GM19025 (cell line): ENCODE measurements around the gene RBM28.
"Not testable (repeated sequence)": the region's sequence is repeated elsewhere in the genome, so short reads cannot be mapped to it uniquely, and the experiment has no call there.

Source experiments
- ATAC-seq: cut with Tn5 transposase; IDR thresholded peaks from one replicate; pipeline ENCODE4 v1.9.1; 2021; ENCODE audit warnings: mild to moderate bottlenecking, low read depth, moderate library complexity; ENCODE audit not compliant: unreplicated experiment

Gene RBM28

DNA sequence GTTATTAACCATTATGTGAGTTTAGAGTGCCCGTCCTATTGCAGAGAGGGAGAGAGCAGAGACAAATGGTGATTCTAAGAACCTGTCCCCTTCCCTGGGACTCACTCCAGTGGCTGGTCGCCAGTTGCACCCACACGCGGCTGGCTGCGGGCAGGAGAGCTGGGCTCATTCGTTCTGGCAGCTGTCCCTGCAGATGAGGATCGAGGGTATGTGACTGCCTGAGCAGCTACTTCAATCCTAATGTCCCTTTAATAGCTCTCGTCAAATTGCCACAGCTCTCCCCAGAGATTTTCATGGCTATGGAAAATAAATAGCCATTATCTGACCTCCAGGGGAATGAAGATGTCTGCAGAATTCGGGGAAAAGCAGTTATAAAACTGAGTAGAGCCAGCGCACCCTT, 41.6 kb downstream of the RBM28 start:
- ATAC-seq = no peak

DNA sequence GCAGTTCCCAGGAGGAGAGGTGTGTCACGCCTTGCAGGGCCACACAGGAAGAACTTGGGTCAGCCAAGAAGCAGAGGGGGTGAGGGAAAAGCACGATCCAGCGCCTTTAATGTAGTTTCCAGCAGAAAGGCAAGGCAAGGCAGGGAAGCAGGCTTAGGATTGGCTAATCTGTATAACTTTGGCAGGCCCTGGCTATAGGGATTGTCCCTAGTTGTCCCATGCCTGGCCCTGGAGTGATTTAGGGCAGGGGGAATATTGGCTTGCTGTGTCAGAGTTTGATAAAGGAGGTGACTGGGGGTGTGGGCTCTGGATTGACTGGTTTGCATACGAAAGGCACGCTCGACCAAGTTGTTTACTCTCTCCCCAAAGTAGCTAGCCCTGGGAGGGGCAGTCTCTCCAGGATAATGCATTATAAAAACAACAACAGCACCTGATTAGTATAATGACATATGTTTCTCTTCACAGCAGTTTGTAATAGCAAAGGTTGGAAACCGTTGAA, 44.5 kb downstream of the RBM28 start:
- no peak for ATAC-seq

DNA sequence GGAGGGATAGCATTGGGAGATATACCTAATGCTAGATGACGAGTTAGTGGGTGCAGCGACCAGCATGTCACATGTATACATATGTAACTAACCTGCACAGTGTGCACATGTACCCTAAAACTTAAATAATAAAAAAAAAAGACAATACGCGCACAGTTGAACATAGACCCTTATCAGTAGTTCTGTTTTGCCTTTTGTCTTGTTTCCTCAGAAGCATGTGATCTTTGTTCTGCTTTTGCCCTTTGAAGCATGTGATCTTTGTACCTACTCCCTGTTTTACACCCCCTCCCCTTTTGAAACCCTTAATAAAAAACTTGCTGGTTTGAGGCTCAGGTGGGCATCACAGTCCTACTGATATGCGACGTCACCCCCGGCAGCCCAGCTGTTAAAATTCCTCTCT, 45.7 kb downstream of the RBM28 start:
- ATAC-seq = not testable (repeated sequence)

DNA sequence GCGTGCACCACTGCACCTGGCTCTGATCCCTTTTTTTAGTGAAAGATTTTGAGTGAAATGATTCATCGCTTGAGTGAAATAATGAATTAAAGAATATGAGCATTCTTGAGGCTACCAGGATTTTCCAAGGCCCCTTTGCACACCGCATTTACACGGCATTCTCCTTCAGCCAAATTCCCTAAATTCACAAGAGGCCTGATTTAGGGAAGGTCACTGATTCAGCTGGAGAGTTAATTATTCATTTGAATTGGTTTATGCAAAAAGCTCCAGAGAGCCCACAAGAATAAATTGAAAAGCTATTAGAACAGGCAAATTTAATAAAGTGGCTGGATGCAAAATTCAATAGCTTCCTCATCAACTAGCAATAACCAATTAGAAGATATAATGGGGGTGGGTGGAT, 56.2 kb downstream of the RBM28 start:
- no peak for ATAC-seq

GRCh38 chr7:128284102-128284501, 59.6 kb downstream of the RBM28 start:
- ATAC-seq = no peak

GRCh38 chr7:128281605-128282380, 61.9 kb downstream of the RBM28 start:
- ATAC-seq = no peak

DNA sequence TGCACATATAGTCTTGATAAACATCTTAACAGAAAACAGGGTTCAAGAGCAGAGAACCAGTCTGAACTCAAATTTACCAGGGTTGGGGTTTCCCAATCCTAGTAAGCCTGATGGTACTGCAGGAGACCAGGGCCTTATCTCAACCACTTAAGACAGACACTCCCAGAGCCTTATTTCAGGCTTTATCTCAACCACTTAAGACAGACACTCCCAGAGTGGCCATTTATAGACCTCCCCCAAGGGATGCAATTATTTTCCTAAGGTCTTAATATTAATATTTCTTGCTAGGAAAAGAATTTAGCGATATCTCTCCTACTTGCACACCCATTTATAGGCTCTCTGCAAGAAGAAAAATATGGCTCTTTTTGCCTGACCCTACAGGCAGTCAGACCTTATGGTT, 63.3 kb downstream of the RBM28 start:
- not testable (repeated sequence) for ATAC-seq

DNA sequence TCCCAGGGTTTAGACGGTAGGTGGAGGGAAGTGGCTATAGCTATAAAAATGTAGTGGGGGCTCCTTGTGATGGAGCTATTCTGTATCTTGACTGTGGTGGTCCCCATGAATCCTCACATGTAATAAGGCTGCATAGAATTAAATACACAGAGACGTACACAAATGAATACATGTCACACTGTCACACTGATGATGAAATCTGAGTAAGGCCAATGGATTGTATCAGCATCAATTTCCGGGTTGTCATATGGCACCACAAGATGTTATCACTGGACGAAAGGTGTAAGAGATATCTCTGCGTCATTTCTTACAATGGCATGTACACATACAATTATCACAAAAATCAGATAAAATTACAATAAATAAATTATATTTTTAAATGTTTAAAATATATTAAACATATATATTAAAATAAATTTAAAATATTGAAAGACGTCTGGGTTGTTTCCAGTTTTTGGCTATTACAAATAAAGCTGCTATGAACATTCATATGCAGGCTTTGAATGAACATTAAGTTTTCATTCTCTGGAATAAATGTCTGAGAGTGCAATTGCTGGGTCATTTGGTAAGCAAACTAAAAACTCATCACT, 64.5 kb downstream of the RBM28 start:
- no peak for ATAC-seq

- ATAC-seq = no peak
These were observed 65.3 kb downstream of the RBM28 start for GRCh38 chr7:128278366-128278765.

GRCh38 chr7:128275681-128276080, 68.0 kb downstream of the RBM28 start:
- no peak for ATAC-seq

DNA sequence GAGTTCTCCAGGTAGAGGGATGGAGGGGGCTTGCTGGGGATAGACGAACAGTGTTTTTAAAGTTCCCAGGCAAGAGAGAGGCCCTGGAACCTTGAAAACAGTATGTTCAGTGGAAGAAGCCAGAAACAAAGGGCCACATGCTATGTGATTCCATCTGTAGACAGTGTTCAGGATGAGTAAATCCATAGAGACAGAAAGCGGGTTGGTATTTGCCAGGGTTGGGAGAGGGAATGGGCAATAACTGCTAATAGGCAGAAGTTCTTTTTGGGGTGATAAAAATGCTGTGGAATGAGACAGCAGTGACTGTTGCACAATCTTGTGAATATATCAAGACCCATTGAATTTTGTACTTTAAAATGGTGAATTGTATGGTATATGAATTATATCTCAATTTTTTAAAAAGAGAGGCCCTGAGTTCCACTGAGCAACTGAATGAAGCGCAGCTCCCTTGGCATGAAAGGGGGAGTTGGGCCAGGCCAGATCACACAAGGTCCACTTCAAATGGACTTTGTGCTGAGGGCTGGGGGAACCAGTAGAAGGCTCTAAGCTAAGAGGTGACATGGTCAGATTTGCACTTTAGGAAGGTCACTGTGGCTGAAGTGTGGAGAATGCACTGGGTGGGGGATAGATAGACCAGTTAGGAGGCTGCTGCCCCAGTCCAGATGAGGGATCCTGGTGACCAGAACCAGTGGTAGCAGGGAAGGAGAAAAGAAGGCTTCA, 68.7 kb downstream of the RBM28 start:
- no peak for ATAC-seq

DNA sequence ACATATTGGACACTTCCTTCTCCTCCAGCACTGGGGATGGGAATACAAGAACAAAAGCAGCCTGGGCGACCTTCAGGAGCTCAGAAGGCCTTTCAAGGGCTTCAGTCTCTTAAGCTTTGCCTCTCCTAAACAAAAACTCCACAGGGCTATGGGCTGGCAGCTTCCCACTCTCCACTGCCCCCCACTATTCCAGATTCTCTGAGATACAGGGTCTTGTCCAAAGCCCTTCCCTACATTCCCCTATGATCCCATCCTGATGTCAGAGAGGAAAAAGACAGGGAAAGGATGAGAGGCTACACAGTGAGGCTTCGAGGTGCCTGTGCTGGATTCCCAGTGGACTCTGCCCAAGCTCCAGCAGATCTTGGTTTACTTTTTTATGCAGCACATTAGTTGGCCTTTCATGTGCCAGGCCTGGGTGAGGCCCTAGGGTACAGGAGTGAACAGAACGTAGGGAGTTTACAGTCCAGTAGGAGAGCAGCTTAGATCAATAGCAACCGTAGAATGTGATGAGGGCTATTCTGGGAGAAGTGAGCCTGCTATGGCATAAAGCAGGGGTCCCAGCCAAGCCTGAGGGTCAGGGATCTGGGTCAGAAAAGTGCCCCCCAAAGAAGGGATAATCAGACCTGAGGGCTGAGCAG, 69.3 kb downstream of the RBM28 start:
- ATAC-seq = no peak

DNA sequence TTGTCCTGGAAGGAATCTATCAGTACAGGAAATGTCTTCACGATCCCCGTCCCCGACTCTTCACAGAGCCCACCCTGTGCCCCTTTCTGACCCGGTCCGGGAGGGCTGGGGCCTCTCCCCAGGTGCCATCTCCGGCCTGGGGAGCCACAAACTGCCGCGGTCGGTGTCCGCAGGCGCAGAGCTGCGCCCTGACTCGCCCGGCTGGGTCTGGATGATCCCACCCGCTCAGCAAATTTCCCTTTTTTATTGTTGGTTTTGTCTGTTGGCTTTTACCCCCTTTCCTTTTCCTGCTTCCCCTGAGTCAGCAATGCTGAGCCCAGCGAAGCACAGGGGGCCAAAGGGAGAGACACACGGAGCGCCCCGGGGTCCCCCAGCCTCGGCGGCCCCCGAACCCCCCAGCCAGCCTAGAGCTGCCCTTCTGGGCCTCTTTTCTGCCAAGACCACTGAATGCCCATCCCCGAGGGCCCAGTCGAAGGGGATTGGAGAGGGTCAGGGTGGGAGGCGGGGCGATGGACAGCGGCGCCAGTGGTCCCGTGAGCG, 71.7 kb downstream of the RBM28 start:
- ATAC-seq = no peak

GRCh38 chr7:128271471-128271941, 72.2 kb downstream of the RBM28 start:
- ATAC-seq = no peak

- ATAC-seq = no peak
These were observed 72.9 kb downstream of the RBM28 start for GRCh38 chr7:128270826-128271272.

DNA sequence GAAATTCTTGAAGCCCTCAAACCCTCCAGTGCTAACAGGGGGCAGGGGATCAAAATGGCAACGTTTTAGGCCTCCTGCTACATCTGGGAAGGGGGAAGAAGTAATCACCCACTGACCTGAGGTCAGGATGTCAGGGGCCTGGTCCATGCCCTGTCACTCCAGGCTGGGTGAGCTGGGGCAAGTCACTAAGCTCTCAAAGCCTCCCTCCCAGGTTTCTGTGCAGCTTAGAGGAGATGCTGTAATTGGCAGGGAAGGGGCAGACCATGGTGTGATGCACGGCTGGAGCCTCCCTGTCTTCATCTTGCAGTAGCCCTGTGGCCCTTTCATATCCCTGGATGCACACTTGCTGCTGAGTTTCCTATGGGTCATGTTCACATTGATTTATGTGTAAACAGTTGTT, 75.5 kb downstream of the RBM28 start:
- no peak for ATAC-seq

GRCh38 chr7:128267595-128267924, 76.1 kb downstream of the RBM28 start:
- no peak for ATAC-seq

GRCh38 chr7:128266883-128267594, 76.7 kb downstream of the RBM28 start:
- ATAC-seq = no peak

GRCh38 chr7:128266529-128266882, 77.2 kb downstream of the RBM28 start:
- no peak for ATAC-seq

DNA sequence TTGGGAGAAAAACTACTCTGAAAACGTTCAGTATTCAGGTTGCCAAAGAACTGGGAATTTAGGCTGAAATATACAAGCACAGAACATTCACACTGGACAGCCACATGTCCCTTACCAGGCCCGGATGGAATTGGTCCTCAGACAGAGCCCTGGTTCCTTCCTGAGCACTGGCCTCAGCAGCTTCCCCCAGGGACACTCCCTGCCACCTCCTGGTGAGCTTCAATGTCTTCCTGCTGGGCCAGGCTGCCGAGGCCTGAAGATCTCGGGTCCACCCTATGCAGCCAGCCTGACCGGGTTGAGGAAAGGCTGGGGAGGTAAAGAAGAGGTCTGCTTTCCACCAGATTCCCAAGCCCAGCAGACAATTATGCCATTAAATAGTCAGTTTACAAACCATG, 77.8 kb downstream of the RBM28 start:
- ATAC-seq = no peak
